GM04504 (cell line): ENCODE measurements around the gene NAV2.

Experiments used
- DNase-seq: peaks from one replicate; pipeline ENCODE4 v3.0.0-alpha.2; 2012; ENCODE audit warnings: low read depth

The NAV2 gene

DNA sequence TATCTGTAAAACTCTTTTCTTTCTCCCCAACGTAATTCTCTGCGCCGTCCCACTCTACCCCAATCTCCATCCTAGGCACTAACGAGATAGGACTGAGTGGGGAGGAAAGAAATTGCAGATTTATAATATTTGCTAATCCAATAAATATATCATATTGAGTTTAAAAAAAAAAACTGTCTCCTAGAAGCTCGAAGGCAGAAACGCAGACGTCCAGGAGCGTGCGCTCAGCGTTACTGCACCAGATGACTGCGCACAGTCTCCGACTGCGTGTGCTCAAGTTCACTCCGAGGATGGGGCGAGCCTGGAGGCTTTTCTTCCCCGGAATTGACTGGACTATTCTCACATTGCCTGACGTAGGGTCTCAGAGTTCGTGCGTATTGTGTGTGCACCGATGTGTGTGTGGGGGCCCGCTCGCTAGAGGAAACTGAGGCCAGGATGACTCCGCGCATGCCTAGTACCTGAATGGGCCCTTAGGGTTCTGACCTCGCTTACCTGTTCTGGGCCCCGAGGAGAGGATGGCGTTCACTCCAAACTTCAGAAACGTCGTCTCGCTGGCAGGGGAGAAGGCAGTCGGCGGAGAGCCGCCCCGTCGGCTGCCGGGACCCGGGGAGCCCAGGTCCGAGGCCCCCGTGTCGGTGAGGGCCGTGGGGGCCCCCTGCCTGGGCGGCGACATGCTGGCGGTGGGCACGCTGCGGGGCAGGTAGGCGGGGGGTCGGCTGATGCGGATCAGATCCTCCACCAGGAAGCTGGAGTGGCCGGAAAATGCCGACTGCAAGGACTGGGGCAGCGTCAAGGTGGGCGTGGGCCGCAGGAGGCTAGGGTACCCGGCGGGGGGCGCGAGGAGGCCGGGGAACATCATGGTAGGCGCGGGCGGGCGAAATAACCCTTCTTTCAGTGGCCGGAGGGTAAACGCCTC, 447.1 kb downstream of the NAV2 start:
- DNase-seq: no peak

DNA sequence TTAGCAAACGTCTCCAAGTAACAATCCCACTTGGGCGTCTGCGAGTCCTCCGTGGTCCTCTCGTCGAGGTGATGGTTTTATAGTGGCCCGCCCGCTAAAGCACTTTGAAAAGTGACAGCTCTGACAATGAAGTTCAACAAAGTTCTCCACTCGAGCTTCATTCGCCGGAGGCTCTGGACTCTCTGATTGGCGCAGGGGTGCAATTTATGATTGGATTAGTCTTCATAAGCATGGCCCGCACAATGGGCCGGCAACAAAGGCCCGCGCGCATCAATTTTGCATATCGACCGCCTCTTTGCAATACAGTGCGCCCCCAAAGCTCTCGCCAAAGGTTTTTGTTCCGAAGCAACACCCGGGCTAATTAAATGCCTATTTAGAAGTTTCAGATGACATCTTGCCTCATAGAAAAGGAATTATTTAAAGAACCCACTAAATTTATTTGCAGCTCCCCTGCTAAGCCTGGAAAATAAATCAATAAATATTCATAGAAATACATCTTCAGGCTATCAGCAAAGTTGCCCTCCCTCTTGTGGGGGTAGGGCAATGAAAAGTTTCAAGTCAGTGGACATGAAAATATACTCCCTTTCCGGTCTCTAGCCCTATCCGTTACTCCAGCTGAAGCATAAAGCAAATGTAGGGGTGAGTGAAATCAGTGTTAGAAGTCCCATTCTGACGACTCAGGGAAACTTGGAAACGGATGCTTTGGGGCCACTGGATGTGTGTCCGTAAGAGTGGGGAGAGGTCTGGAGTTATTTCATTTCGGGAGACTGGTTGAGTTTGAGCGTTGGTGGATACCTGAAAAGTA, 448.0 kb downstream of the NAV2 start, which contains the start of gene DBX1:
DBX1 (minus strand) TSS at position 51 of the 805 bp plus-strand sequence. CDS start 151 bp downstream, outside the sequence.
- no peak for DNase-seq

- no peak for DNase-seq
Observed at GRCh38 chr11:20161230-20161918, 448.7 kb downstream of the NAV2 start.

DNA sequence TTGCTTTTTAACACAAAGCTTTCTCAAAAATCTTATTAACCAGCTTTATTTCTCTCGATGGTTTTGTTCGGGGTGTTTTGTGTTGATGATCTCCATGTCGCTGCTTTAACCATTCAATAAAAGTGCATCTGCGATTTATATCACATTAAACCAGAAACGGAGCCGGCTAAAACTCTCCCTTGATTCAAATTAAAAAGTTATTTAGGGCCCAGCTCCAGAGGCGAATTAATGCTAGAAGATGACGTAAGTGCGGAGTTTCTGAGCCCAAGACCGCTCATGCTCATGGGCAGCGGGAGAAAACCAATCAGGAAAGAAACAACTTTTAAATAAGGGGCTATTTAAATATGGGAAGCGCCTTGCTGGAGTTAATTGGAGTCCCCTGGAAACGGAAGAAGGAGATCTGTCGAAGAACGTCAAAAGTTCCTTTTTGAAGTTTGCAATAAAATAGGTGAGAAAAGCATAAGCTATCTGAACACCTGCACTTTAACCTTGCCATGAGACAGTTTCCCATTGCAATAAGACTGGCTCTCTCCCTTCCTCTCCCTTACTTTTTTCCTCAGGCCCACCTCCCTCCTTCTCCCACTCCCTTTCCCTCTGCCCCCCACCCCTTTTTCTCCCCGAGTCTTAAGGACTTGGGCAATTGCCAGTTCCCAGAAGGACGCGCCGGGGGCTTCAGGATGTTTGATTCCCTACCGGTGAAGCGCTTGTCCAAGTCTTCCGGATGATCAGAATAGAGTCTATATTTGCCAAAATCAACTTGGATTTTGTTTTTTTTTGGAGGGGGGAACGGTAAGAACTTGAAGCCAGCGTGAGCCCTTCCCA, 449.5 kb downstream of the NAV2 start:
- no peak for DNase-seq

- no peak for DNase-seq
Observed at GRCh38 chr11:20162824-20163782, 450.5 kb downstream of the NAV2 start.

DNA sequence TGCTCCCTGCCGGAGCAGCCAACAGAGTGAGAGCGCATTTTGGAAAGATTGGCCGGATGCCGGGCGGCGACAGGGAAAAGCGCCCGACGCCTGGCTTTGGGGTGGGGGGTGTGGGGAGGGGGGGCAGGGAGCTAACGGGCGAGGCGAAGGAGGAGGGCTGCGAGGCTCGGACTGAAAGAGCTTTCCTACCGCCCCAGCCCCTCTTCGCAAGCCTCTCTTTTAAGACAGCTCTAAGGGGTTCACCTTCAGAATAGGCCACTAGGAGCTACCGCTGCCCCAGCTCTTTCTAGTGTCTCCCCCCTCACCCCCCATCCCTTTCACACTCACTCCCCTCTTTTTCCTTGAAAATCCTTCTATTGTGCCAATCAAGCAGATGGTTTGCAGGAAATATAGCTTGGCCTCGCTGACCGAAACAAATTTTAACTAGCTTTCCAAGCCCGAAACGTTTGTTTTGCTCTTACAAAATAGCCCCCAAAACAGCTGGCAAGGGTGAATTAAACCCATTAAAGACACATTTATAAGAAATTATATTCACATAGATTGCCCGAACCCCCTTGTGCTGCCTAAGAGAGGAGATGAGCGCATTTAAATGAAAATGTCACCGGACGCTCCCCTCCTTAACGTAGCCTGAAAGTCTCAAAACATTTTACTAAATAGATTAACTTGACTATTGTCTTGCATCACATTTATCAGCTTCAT, 451.3 kb downstream of the NAV2 start:
- no peak for DNase-seq
